ENCODE measurements around the gene SIGLEC15.

DNA sequence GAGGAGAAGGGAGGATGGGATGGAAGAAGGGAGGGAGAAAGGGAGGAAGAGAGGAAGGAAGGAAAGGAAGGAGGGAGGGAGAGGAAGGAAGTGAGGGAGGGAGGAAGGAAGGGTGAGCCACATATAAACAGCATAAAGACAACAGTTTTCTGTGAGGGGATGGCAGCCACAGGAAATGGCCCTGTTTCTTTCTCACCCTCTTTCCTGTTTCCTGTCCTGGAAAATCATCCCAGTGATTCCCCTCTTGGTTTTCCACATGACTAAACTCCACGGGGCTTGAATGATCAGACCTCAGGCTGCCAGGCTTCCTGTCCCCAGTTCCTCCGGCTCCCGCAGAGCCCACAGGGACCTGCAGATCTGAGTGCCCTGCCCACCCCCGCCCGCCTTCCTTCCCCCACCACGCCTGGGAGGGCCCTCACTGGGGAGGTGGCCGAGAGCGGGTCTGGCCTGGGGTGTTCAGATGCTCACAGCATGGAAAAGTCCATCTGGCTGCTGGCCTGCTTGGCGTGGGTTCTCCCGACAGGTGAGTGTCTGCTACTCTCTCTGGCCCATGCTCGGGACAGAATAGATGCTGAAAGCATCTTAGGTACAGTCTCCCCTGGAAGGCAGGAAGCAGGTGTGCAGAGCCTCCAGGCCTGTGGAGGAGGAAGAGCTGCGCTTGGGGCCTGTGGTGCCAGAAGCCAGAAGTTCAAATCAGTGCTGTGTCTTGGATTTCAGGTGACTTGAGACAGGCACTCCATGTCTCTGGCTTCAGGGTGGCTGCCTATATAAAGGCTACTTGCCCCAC is at the start of gene SIGLEC15:
- TF ChIP-seq, protein P1, sequence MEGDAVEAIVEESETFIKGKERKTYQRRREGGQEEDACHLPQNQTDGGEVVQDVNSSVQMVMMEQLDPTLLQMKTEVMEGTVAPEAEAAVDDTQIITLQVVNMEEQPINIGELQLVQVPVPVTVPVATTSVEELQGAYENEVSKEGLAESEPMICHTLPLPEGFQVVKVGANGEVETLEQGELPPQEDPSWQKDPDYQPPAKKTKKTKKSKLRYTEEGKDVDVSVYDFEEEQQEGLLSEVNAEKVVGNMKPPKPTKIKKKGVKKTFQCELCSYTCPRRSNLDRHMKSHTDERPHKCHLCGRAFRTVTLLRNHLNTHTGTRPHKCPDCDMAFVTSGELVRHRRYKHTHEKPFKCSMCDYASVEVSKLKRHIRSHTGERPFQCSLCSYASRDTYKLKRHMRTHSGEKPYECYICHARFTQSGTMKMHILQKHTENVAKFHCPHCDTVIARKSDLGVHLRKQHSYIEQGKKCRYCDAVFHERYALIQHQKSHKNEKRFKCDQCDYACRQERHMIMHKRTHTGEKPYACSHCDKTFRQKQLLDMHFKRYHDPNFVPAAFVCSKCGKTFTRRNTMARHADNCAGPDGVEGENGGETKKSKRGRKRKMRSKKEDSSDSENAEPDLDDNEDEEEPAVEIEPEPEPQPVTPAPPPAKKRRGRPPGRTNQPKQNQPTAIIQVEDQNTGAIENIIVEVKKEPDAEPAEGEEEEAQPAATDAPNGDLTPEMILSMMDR (IDR thresholded peaks at IDR 0.05 in 4 of 5, conservative IDR thresholded peaks at IDR 0.05 in 1 of 5), result no peak
- TF ChIP-seq POLR2A (IDR thresholded peaks at IDR 0.05), result no peak
